Erythroblast (primary cell): Measurements from ENCODE around the gene ABHD2.

Source experiments
- GATA1 ChIP-seq: IDR thresholded peaks from 2 replicates; pipeline ENCODE4 v1.6.1; 2011; ENCODE audit warnings: low read depth, mild to moderate bottlenecking, control low read depth, low read length, moderate library complexity
- POLR2A ChIP-seq: IDR thresholded peaks from 2 replicates; pipeline ENCODE4 v1.6.1; 2011; ENCODE audit warnings: mild to moderate bottlenecking, low read length

DNA sequence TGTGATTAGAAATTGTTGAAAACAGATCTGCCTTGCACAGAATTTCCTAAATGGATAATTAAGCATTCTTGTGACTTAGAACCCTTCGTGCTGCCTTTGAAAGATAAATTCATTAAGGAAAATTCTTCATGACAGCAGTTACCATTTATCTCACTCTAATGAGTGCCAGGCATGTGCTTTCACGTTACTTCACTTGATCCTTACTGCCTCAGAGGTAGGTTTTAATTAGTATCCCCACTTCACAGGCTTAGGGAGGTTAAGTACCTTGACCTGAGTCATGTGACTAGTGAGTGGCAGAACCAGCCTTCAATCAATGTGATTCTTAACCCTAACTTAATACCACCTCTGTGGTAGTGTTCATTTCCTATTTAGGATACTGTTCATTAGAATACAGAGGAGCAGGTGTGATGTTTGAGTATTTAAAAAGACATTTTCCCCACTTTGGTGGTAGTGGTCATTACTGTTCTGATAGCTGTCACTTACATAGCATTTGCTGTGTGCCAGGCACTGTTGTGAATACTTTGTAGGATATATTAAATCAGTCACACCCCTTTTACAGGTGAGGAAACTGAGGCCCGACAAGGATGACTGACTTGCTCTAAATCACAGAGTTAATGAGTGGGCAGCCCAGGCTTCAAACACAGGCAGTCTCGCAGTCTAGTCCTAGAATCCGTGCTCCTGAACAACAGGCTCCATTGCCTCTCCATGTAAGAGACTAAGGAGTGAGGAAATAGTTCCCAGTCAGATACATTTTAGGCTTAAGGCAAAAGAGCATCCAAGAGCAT lies 75.2 kb downstream of the ABHD2 start:
- TF ChIP-seq POLR2A (no peak), GATA1 (no peak)
